Vagina (tissue), 2 donors: Measurements from ENCODE around the gene LCLAT1. TPM values are rescaled to one million over a fixed set of nuclear protein-coding genes. Genes with fewer than 3 reads are reported as not detected.

Experiments used
- DNase-seq, 2 donors: peaks; one replicate each; pipeline ENCODE4 v3.0.0-alpha.2; 2017; ENCODE audit errors: extremely low spot score in 2 of 2
- H3K27ac ChIP-seq: fragments of 200-600 bp; sonication (generic); one replicate; pipeline ENCODE4 v1.5.1; 2019
- H3K27me3 ChIP-seq: fragments of 200-600 bp; sonication (generic); one replicate; pipeline ENCODE4 v1.5.1; 2019
- H3K36me3 ChIP-seq, 2 donors: fragments of 200-600 bp; sonication (generic); one replicate each; pipeline ENCODE4 v1.5.1; 2017 to 2019
- H3K4me1 ChIP-seq: fragments of 200-600 bp; sonication (generic); one replicate; pipeline ENCODE4 v1.5.1; 2019
- H3K4me3 ChIP-seq, 2 donors: fragments of 200-600 bp; sonication (generic); 1 replicate in 1 of 2; 2 replicates in 1 of 2; pipeline ENCODE4 v1.5.1; 2016 to 2019
- H3K9me3 ChIP-seq: fragments of 200-600 bp; sonication (generic); one replicate; pipeline ENCODE4 v1.5.1; 2019
- CTCF ChIP-seq, 3 experiments: fragments of 450-650 bp in 2 of 3; fragments of 200-600 bp in 1 of 3; sonication (generic) in 1 of 3; IDR thresholded peaks; one replicate each; pipeline ENCODE4 v1.5.1; 2017 to 2019; ENCODE audit warnings: antibody characterized with exemption in 3 of 3, mild to moderate bottlenecking in 2 of 3, moderate library complexity in 2 of 3
- POLR2A ChIP-seq, 2 donors: fragments of 450-650 bp; IDR thresholded peaks; one replicate each; pipeline ENCODE4 v1.6.1; 2017; ENCODE audit warnings: antibody characterized with exemption in 2 of 2, mild to moderate bottlenecking in 2 of 2, moderate library complexity in 2 of 2
- POLR2AphosphoS5 ChIP-seq, 2 donors: sonication (generic); formaldehyde crosslinking; IDR thresholded peaks; one replicate each; pipeline ENCODE4 v1.9.0; 2017; ENCODE audit warnings: antibody characterized with exemption in 2 of 2, mild to moderate bottlenecking in 2 of 2, low read depth in 1 of 2; ENCODE audit not compliant: insufficient read depth in 1 of 2
- intact Hi-C: fragments of 100-400 bp; cut with DNase I; formaldehyde crosslinking; loops from one replicate; pipeline ENCODE4 v1.15.1; 2023
- total RNA-seq: library from RNA; depleted of rRNA; stranded (reverse); fragments of >200 nt; gene quantifications from one replicate; pipeline ENCODE4 v1.2.3, GENCODE V29; 2016

LCLAT1 gene
- total RNA-seq, 1 donor from 2014 or later: 19.6 TPM

GRCh38 chr2:30647752-30648457, 200.9 kb downstream of the LCLAT1 start:
- peak; percentile 80 to 91 for DNase-seq
- TF ChIP-seq POLR2AphosphoS5 (IDR thresholded peaks at IDR 0.05; ENCODE audit: insufficient read depth in 1 of 2, low read depth in 1 of 2) (no peak), POLR2A (IDR thresholded peaks at IDR 0.05) (no peak), CTCF (IDR thresholded peaks at IDR 0.05) (no peak)
- intact Hi-C loops: no loop called here
- Histone ChIP-seq H3K4me3 (no peak overlapping the region), H3K27ac (no peak overlapping the region), H3K9me3 (no peaks in the 10 kb centered on the region), H3K36me3 (no peaks in the 10 kb centered on the region), H3K4me1 (no peaks in the 10 kb centered on the region), H3K27me3 (no peaks in the 10 kb centered on the region)

GRCh38 chr2:30649278-30649677, 202.2 kb downstream of the LCLAT1 start:
- H3K27me3 ChIP-seq: no peaks in the 10 kb centered on the region
- intact Hi-C loops: no loop called here
- DNase-seq: peak in 1 of 2 donors; percentile 93
- no peak for TF ChIP-seq POLR2AphosphoS5 (IDR thresholded peaks at IDR 0.05; ENCODE audit: insufficient read depth in 1 of 2, low read depth in 1 of 2)
- TF ChIP-seq POLR2A (IDR thresholded peaks at IDR 0.05): no peak
- no peak for TF ChIP-seq CTCF (IDR thresholded peaks at IDR 0.05)
- no peaks in the 10 kb centered on the region for H3K4me1 ChIP-seq
- no peak overlapping the region for H3K27ac ChIP-seq
- H3K9me3 ChIP-seq: no peaks in the 10 kb centered on the region
- H3K36me3 ChIP-seq: no peaks in the 10 kb centered on the region
- no peak overlapping the region for H3K4me3 ChIP-seq

DNA sequence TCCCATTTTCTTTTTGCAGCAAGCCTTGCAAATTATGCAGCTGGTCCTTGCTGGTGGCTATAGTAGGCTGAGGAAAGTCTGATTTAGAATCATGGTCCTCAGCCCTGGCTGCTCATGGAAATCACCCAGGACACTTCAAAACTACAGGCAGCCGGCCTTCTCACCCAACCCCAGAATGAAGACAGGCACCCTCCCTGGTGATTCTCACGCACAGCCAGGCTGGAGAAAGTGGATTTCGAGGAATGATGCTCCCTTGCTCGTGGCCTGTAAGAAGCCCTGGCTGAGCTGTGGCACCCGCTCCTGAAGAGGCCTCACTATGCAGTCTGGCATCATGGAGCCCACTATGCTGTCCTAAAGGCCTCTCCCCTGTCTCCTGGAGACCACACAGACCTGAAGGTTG, 202.8 kb downstream of the LCLAT1 start:
- Histone ChIP-seq H3K36me3 (no peaks in the 10 kb centered on the region), H3K27me3 (no peaks in the 10 kb centered on the region), H3K9me3 (no peaks in the 10 kb centered on the region), H3K4me1 (no peaks in the 10 kb centered on the region), H3K27ac (no peak overlapping the region), H3K4me3 (no peak overlapping the region)
- peak in 1 of 2 donors; percentile 93 for DNase-seq
- intact Hi-C loops: no loop called here
- TF ChIP-seq POLR2A (IDR thresholded peaks at IDR 0.05): no peak
- TF ChIP-seq POLR2AphosphoS5 (IDR thresholded peaks at IDR 0.05; ENCODE audit: insufficient read depth in 1 of 2, low read depth in 1 of 2): no peak
- no peak for TF ChIP-seq CTCF (IDR thresholded peaks at IDR 0.05)

GRCh38 chr2:30652271-30652915, 205.3 kb downstream of the LCLAT1 start:
- no peak for DNase-seq
- no peaks in the 10 kb centered on the region for H3K27me3 ChIP-seq
- no peaks in the 10 kb centered on the region for H3K36me3 ChIP-seq
- no peak overlapping the region for H3K4me3 ChIP-seq
- no peaks in the 10 kb centered on the region for H3K9me3 ChIP-seq
- no peak overlapping the region for H3K27ac ChIP-seq
- TF ChIP-seq POLR2A (IDR thresholded peaks at IDR 0.05) (no peak), CTCF (IDR thresholded peaks at IDR 0.05) (no peak), POLR2AphosphoS5 (IDR thresholded peaks at IDR 0.05; ENCODE audit: insufficient read depth in 1 of 2, low read depth in 1 of 2) (no peak)
- intact Hi-C loops: no loop called here
- H3K4me1 ChIP-seq: no peaks in the 10 kb centered on the region

- no peak for DNase-seq
- Histone ChIP-seq H3K36me3 (no peaks in the 10 kb centered on the region), H3K9me3 (no peaks in the 10 kb centered on the region), H3K4me1 (no peaks in the 10 kb centered on the region), H3K27ac (no peak overlapping the region), H3K4me3 (no peak overlapping the region), H3K27me3 (no peaks in the 10 kb centered on the region)
- TF ChIP-seq CTCF (IDR thresholded peaks at IDR 0.05) (no peak), POLR2AphosphoS5 (IDR thresholded peaks at IDR 0.05; ENCODE audit: insufficient read depth in 1 of 2, low read depth in 1 of 2) (no peak), POLR2A (IDR thresholded peaks at IDR 0.05) (no peak)
- intact Hi-C loops: no loop called here
Observed at GRCh38 chr2:30653847-30654246, 206.8 kb downstream of the LCLAT1 start.
